Dedifferentiated amniotic fluid mesenchymal stem cell (primary cell): ENCODE measurements around the gene APH1A.
"Not testable (repeated sequence)": the region's sequence is repeated elsewhere in the genome, so short reads cannot be mapped to it uniquely, and the experiment has no call there.

Experiments
- DNase-seq: peaks from one replicate; pipeline ENCODE4 v3.0.0-alpha.2; 2016; ENCODE audit errors: extremely low spot score

Gene APH1A

GRCh38 chr1:150268340-150268704 is 494 bp downstream of the APH1A start:
- no peak for DNase-seq

GRCh38 chr1:150267896-150268295 is 920 bp downstream of the APH1A start:
- no peak for DNase-seq

- DNase-seq = no peak
Measured at GRCh38 chr1:150263549-150263948, 5.3 kb downstream of the APH1A start.

GRCh38 chr1:150262388-150263320 is 6.2 kb downstream of the APH1A start:
- no peak for DNase-seq

- no peak for DNase-seq
Measured at GRCh38 chr1:150261367-150261766, 7.4 kb downstream of the APH1A start.

- DNase-seq = no peak
Measured at GRCh38 chr1:150259758-150260669, 8.8 kb downstream of the APH1A start.

GRCh38 chr1:150259217-150259616 is 9.6 kb downstream of the APH1A start:
- no peak for DNase-seq

GRCh38 chr1:150257624-150258585 is 10.9 kb downstream of the APH1A start, which contains the start of gene CA14:
CA14 (plus strand) TSS chr1:150257774; CDS start chr1:150258129, 355 bp downstream.
- no peak for DNase-seq

GRCh38 chr1:150256554-150257341 is 12.1 kb downstream of the APH1A start:
- peak; percentile 41 for DNase-seq

- no peak for DNase-seq
Measured at GRCh38 chr1:150256198-150256553, 12.6 kb downstream of the APH1A start.

- DNase-seq = no peak
Measured at GRCh38 chr1:150249936-150250335, 18.9 kb downstream of the APH1A start.

GRCh38 chr1:150243003-150243402 is 25.8 kb downstream of the APH1A start:
- no peak for DNase-seq

GRCh38 chr1:150237746-150238145 is 31.1 kb downstream of the APH1A start:
- DNase-seq = no peak

GRCh38 chr1:150237176-150237575 is 31.6 kb downstream of the APH1A start:
- DNase-seq = not testable (repeated sequence)

- no peak for DNase-seq
Measured at GRCh38 chr1:150236614-150237100, 32.2 kb downstream of the APH1A start.

- DNase-seq = peak; percentile 99
Measured at GRCh38 chr1:150235852-150236613, 32.8 kb downstream of the APH1A start, which contains the start of gene ANP32E. ANP32E (minus strand) TSS chr1:150236112; CDS start chr1:150235786, 326 bp downstream.

GRCh38 chr1:150235294-150235851 is 33.4 kb downstream of the APH1A start:
- DNase-seq = no peak

- peak; percentile 39 for DNase-seq
Measured at GRCh38 chr1:150234566-150235293, 34.1 kb downstream of the APH1A start.

GRCh38 chr1:150234309-150234565 is 34.6 kb downstream of the APH1A start:
- peak; percentile 31 for DNase-seq
